HG02970 (cell line): ENCODE measurements around the gene PLEKHO1.
"Not testable (repeated sequence)": the region's sequence is repeated elsewhere in the genome, so short reads cannot be mapped to it uniquely, and the experiment has no call there.

ENCODE experiments used
- ATAC-seq: cut with Tn5 transposase; IDR thresholded peaks from one replicate; pipeline ENCODE4 v1.9.1; 2021; ENCODE audit warnings: mild to moderate bottlenecking, moderate library complexity, moderate number of reproducible peaks; ENCODE audit not compliant: unreplicated experiment, low FRiP score

Gene PLEKHO1, protein sequence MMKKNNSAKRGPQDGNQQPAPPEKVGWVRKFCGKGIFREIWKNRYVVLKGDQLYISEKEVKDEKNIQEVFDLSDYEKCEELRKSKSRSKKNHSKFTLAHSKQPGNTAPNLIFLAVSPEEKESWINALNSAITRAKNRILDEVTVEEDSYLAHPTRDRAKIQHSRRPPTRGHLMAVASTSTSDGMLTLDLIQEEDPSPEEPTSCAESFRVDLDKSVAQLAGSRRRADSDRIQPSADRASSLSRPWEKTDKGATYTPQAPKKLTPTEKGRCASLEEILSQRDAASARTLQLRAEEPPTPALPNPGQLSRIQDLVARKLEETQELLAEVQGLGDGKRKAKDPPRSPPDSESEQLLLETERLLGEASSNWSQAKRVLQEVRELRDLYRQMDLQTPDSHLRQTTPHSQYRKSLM

DNA sequence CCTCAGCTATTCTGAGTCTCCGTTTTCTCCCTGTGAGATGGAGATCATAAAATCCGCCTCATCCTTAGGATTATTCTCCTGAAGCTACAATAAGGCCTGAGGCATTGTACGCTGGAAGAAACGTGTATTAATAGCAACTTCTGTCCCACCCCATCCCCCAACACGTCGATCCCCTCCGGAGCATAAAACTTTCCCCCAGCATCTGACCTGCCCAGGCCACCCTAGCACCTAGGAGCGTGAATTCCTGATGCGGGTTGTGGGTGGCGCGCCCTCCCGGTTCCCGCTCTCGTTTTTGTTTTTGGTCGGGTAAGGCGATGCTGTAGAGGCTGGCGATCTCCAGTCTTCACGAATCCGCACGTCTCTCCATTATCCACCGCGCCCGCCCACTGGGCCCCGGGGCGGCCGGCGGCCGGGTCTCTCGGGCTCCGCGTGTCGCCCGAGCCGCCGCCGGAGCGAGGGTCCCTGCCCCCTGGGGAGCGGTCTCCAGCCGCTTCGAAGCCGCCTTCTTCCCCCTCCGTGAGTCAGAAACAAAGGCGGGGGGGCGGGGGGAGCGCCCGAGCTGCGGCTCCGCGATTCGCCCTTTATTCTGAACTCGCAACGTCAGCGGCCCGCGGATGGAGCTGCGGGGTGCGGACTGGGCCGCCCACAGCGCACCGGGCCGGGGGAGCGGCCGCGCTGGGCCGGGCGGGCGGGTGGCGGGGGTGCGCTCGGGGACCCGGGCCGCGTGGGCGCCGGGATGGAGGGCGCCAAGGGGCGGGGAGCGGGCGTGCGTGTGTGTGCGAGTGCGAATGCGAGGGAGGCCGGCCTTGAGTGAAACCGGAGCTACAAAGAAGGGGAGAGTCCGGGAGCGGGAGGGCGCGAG, at the start of gene PLEKHO1:
TSS of gene PLEKHO1 (plus strand) at position 646 of the 862 bp plus-strand sequence. CDS start 342 bp downstream, outside the sequence.
- no peak for ATAC-seq

DNA sequence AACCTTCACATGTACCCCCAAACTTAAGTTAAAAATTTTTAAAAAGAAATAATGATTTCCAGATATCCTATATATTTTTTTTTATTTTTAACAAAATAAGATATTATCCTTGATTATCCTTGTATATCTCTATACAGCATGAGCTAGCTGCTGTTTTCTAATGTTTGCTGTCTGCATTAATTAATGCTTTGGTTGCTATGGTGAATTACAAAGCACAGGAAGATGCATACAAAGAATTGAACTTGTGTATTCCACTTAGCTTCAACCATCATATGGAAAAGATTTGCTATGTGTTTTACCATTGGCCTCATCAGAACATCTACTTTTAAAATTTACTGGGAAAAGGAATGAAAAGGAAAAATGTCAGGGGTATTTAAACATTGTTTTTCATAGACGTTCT, 46.7 kb upstream of the PLEKHO1 start:
- no peak for ATAC-seq

DNA sequence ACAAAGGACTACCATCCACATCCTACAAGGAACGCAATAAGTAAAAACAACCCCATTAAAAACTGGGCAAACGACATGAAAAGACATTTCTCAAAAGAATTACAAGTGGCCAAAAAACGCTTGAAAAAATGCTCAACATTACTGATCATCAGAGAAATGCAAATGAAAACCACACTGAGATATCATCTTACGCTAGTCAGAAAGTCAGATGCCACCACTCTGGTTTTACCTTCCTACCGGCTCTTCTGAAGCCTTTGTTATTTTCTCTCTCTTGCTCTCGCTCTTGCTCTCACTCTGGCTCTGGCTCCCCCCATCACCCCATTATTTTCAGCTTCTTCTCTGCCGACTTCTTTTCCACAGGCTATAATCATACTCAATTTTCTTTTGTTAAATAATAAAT, 43.4 kb upstream of the PLEKHO1 start:
- no peak for ATAC-seq

DNA sequence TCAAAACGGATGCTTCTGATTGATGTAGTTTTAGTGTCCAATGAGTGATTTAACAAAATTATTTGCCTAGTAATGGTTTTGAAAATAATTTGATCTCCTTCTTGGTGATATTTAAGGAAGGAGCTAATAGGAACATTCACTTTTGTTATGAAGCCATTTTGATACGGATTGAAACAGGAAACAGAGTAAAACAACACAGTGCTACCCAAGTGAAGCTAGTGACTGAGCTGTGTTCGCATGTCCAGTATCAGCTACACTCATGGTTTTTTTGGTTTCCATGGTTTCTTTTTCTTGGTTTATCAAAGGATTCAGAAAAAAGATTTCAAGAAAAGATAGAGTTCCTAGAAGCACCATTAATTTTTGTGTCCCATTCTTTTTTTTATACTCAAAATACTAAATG, 40.1 kb upstream of the PLEKHO1 start:
- ATAC-seq: no peak

DNA sequence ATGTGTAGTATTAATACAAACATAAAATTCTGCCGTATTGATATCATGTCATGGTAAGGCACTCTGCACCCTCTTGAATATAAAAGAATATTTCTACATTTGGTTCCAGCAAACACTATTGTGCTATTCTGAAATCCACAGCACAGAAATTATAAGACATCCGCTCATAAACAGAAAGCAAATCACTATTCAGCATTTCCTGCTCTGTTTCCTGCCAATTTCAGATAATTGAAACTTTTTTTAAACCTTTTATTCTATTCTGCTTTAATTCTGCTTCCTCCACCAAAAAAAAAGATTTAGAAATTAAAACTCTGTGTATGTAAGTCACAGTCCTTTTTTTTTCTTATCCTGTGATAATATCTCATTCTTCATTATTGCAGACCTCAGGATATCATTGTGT, 39.6 kb upstream of the PLEKHO1 start:
- ATAC-seq: no peak

DNA sequence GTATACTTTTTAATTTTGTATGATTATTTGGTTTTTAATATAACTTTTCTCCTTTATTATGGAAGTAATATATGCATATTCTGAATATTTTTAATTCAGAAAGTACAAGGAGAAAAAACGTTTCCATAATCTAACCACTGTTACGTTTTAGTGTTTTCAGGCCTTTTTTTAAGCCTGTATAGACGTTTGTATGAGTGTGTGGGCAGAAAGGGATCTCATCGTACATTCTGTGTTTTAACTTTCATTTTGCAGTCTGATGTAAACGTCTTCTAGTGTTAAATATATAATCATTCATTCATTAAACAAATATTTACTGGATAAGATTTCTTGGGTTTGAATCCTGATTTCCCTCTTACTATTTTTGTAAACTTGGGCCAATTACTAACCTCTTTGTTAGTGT, 38.0 kb upstream of the PLEKHO1 start:
- no peak for ATAC-seq

DNA sequence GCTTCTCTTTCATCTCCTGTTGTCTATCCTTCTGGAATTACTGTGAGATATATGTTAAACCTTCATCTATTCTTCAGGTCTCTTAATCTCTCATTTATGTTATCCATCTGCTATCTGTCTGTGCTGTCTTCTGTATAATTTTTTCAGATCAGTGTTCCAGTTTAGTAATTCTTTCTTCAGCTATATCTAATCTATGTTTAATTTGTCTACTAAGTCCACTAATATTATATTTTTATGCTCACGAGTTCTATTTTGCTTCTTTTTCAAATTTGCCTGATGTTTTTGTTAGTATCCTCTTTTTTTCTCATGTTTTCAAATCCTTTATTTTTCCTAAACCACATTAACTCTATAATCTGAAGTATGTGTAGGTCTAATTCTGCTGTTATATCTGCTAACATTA, 34.6 kb upstream of the PLEKHO1 start:
- ATAC-seq: no peak

DNA sequence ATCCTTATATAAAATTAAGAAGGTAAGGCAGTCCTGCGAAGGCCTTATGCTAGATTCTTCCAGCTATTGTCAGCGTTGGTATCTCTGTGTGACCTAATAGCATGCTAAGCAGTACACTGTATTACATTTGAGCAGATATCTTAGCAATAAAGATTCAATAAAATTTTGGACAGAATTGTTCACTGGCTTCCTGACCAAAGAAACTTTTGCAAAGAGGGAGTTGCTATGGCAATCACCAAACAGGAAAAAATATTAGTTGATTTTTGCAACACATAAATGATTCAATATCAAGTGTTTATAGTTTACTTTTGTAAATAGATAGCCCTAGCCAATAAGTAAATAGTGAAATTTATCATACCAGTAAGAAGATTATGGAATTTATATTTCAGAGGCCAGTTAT, 31.0 kb upstream of the PLEKHO1 start:
- no peak for ATAC-seq

DNA sequence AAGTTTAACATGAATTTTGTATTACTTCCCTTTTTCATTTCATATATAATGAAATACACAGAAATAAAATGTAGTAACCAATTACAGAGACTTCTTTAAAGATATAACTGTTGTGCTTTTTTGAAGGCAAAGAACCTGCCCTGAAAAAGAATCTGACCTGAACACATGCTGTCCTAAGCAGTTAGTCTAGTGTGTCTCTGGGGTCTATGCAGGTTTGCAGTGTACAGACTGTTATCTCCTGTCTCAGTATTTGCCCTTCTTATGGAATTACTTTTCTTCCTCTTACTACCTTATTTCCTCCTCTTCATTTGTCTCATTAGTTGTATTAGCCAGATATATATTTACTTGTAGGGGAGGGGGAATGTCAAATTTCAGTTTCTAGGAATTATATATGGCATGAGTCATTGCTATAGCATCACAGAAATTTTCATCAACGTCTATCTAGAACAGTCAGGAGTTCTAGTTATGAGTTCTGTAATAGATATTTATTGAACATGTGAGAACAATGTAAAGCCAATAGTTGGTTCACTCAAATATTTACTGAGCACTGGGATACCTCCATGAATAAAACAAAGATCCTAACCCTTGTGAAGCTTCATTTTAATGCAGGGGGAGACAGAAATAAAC, 28.4 kb upstream of the PLEKHO1 start:
- ATAC-seq: no peak

DNA sequence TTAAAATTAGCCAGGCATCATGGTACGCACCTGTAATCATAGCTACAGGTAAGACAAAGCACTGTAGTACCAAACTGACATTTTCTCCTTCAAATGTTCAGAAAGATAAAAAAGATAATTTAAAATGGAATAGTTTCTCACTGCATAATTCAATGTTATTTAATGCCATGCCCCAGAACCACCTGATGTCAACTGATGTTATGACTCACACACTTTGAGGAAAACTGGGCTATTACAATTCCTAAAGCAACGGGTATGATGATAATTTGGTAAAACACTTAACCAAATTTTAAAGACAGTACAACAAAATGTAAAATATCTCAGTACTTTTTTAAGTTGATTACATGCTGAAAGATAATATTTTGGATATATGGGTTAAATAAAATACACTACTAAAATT, 22.9 kb upstream of the PLEKHO1 start:
- ATAC-seq: no peak

DNA sequence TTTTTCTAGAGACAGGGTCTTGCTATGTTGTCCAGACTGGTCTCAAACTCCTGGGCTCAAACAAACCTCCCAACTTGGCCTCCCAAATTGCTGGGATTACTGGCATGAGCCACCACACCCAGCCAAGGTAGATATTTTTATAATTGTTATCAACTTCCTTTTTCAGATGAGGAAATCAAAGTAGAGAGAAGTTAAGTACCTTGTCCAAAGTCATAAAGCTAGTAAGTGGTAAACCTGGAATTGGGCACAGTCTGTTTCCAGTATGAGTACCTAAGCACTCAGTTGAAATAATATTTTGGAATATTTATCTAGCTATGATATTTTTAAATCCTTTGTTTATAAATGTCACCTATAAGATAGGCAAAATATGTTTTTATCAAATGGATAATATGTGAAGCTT, 22.3 kb upstream of the PLEKHO1 start:
- ATAC-seq: no peak

DNA sequence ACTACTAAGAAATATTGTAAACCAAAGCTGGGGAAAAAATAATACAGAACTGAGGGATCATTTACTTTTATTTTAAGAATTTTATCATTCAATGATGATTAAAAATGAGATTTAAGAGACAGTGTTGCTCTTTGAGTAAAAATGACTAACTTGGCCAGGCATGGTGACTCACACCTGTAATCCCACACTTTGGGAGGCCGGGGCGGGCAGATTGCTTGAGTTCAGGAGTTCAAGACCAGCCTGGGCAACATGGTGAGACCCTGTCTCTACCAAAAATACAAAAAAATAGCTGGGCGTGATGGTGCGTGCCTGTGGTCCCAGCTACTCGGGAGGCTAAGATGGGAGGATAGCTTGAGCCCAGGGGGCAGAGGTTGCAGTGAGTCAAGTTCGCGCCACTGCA, 21.8 kb upstream of the PLEKHO1 start:
- no peak for ATAC-seq

DNA sequence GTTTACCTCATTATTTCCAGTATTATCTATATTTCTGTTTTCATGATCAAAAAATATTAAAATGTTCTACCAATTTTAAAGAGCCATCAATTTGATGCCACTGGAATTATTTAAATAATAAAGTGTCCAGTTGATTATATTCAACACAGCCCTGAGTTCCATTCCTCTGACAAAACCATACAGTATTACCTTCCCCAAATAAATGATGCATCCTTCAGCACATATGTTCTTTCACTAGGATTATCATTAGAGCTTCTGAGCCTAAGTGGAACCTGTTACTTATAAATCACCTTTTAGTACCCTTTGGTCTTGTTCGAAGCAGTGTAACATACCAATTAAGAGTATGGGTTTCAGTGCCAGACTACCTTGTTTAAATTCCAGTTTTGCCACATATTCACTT, 17.3 kb upstream of the PLEKHO1 start:
- no peak for ATAC-seq

DNA sequence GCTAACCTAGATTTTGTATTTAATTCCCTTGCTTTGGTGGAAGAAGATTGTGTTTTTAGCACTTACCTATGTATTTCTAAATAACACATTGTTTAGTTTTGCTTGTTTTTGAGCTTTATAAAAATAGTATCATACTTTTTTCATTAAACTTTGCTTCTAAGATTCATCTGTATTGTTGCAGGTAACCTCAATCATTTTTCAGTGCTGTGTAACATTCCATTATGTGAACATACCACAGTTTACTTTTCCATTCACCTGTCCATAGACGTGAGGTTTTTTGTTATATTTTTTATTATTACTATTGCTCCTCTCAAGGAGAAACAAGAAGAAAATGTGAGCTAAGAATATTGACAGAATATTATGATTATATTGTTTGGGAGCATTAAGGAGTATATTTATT, 15.2 kb upstream of the PLEKHO1 start:
- ATAC-seq: no peak

DNA sequence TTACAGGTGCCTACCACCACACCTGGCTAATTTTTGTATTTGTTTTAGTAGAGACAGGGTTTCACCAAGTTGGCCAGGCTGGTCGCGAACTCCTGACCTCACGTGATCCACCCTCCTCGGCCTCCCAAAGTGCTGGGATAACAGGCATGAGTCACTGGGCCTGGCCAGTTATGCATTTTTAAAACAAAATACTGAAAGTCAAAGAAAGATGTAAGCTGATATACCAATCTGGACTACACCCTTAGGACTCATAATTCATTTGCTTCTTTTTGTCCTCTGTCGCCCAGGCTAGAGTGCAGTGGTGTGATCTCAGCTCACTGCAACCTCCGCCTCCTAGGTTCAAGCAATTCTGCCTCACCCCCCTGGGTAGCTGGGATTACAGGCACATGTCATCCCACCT, 14.3 kb upstream of the PLEKHO1 start:
- not testable (repeated sequence) for ATAC-seq

DNA sequence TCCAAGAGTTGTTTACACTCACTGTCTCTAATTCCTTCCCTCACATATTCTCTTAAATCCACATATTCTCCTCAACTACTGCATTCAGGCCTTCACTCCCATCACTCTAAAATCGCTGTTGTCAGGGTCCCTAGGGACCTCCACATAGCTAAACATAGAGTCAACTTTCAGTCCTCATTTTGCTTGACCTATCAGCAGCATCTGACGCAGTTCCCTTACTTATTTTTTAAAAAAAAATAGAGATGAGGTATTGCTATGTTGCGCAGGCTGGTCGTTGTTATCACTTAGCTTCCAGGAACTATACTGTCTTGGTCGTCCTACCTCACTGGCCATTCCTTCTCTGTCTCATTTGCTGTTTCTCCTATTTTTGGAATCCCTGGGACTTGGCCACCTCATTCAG, 11.7 kb upstream of the PLEKHO1 start:
- no peak for ATAC-seq

DNA sequence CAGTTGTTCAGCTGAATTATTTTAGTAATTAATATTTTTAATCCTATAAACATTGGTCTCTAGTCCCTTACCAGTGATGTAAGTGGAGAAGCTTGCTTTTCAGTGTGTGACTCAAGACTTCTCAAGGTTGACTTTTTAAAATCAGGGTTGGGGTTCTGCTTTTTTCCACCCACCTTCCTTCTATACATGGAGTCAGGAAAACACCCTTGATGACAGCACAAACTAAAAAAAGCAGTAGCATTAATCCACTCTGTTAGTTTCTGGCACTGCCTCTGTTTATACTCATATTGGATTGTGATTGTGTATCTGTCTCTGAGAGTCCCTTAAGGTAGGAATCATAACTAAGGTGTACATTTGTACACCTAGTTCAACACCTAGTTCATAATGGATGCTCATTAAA, 8.3 kb upstream of the PLEKHO1 start:
- no peak for ATAC-seq

DNA sequence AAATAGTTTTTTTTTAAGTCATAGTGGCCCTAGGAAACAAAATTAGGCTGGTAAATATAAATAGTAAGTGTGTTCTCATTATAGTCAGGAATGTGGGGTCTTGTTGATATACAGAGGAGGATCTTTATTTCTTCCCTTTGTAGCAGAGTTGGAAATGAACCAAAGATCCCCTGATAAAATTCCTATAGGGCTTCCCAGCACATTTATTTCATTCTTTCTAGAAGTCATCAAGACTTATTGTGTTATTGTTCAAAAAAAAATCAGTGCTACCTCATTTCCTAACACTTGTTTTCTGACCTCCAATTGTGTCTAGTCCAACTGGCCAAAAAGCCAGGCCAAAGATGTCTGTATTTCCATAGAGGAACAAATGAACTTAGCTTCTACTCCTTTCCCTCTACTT, 7.6 kb upstream of the PLEKHO1 start:
- ATAC-seq: no peak

DNA sequence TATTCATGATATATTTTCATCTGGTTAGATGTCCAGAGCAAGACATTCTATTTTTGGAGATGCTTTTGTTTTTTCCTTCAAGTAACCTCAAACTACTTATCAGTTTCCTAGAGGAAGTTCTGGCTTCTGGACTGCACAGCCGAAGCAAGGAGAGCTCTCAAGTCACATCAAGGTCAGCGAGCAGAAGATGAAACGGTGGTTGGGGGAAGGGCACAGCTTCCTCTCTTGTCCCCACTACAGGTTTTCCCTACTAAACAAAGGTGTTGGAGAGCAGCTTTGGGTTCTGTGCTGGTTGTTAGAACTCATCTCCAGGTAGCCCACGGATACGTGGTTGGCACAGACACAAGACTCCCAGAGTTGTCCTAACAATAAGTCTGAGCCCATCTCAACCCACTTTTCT, 5.1 kb upstream of the PLEKHO1 start:
- ATAC-seq: no peak

DNA sequence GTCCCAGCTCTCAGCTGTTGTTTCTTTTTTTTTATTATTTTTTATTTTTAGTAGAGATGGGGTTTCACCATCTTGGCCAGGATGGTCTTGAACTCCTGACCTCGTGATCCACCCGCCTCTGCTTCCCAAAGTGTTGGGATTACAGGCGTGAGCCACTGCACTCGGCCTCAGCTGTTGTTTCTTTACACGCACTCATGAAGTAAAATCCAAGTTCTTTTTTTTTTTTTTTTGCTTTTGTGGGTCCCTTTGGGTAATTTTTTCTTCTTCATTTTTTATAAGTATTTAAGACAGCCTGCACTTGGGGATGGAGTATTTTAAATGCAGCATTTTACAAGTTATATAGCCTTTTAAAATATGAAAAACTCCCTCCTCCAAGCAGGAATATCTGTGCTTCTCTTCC, 3.7 kb upstream of the PLEKHO1 start:
- ATAC-seq: not testable (repeated sequence)

DNA sequence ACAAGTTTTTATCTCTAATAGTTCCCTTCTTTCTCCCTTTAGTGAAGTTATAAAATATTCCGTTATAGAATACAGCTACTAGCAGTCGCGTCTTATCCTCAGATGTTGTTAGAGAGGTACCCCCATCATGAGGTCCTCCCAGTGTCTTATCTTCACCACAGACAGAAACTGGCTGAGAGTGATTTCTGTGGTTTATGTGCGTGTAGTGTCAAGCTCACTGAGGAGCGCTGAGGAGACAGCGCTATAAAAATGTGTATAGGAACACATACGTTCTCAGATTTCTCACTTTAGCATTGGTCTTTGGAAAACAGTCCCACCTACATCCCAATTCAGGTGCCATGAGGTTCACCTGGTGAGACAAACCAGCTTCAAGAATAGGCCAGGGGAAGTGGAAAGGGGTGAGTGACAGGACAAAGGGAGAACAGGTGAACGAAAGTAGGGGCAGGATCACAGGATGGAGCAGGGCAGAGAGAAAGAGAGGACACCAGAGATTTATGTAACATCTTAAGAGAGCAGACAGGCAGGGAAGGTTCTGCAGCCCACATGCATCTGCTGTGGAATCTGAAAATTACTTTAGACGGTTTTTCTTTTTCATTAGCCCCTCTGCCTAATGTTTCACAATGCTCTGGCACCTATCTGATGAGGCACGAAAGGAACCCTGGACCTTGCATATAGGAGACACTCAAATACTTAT, 2.7 kb upstream of the PLEKHO1 start:
- no peak for ATAC-seq
